Thymus (tissue), 11 donors: ENCODE data around the gene RUNX2. TPM values are rescaled to one million over a fixed set of nuclear protein-coding genes. Genes with fewer than 3 reads are reported as not detected.

ENCODE experiments used
- DNase-seq, 9 donors: peaks; one replicate each; pipeline ENCODE4 v3.0.0-alpha.2; 2013; ENCODE audit warnings: low spot score in 9 of 9, low read depth in 6 of 9, missing footprints in 1 of 9
- H3K27ac ChIP-seq, 2 donors: one replicate each; pipeline ENCODE4 v1.5.1; 2013; ENCODE audit warnings: control low read depth in 1 of 2, low read depth in 1 of 2, low read length in 1 of 2, mild to moderate bottlenecking in 1 of 2, moderate library complexity in 1 of 2
- H3K27me3 ChIP-seq, 2 donors: one replicate each; pipeline ENCODE4 v1.5.1; 2013; ENCODE audit warnings: low read length in 1 of 2; ENCODE audit not compliant: control insufficient read depth in 2 of 2, insufficient read depth in 1 of 2
- H3K36me3 ChIP-seq, 2 donors: one replicate each; pipeline ENCODE4 v1.5.1; 2013; ENCODE audit warnings: low read length in 1 of 2, mild to moderate bottlenecking in 1 of 2, moderate library complexity in 1 of 2; ENCODE audit not compliant: control insufficient read depth in 2 of 2, insufficient read depth in 2 of 2
- H3K4me1 ChIP-seq, 2 donors: one replicate each; pipeline ENCODE4 v1.5.1; 2013; ENCODE audit warnings: low read length in 2 of 2; ENCODE audit not compliant: control insufficient read depth in 2 of 2, insufficient read depth in 2 of 2
- H3K4me3 ChIP-seq, 2 donors: one replicate each; pipeline ENCODE4 v1.5.1; 2013; ENCODE audit warnings: low read length in 2 of 2, control low read depth in 1 of 2, mild to moderate bottlenecking in 1 of 2
- H3K9me3 ChIP-seq, 2 donors: one replicate each; pipeline ENCODE4 v1.5.1; 2013; ENCODE audit warnings: low read length in 1 of 2, mild to moderate bottlenecking in 1 of 2; ENCODE audit not compliant: control insufficient read depth in 2 of 2, insufficient read depth in 1 of 2
- WGBS: extraction: QIAGEN DNeasy Blood & Tissue Kit; methylation state at CpG from one replicate; pipeline ENCODE4 v1.1.7; 2013; 5-methylcytosine and 5-hydroxymethylcytosine counted together
- polyA plus RNA-seq: library from polyadenylated mRNA; stranded (reverse); fragments of 200-250 nt; gene quantifications from one replicate; pipeline ENCODE4 v1.2.3, GENCODE V29; 2013
- total RNA-seq: library from RNA; stranded (reverse); fragments of 120-200 nt; gene quantifications from one replicate; pipeline ENCODE4 v1.2.4, GENCODE V29; 2013
- donor health status: healthy.

Gene RUNX2
- total and polyA plus RNA-seq, 2 donors: 3.7 to 7.1 TPM

DNA sequence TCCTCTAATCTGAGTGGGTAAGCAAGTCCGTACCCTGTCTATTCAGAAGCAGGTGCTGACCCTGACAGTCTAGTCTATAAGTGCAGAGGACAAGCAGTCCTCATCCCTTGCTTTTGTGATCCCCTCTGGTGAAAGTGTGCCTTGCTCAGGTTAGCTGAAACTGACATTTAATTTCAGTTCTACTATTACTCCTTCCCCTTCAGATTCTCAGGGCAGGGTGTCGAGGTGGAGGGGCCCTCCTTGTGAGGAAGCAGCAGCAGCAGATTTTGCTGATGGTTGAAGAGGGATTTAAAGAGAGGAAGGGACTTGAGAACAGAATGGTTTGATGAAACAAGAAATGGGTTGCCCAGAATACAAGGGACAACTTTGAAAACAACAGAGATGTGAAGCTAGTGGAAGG, 378.2 kb downstream of the RUNX2 start:
- Histone ChIP-seq H3K9me3 (no peaks in the 10 kb centered on the region), H3K27ac (no peak overlapping the region), H3K4me3 (no peak overlapping the region), H3K4me1 (no peaks in the 10 kb centered on the region), H3K27me3 (no peaks in the 10 kb centered on the region), H3K36me3 (no peaks in the 10 kb centered on the region)
- 64% methylated on average over 2 of the region's 2 CpGs for WGBS
- no peak for DNase-seq

DNA sequence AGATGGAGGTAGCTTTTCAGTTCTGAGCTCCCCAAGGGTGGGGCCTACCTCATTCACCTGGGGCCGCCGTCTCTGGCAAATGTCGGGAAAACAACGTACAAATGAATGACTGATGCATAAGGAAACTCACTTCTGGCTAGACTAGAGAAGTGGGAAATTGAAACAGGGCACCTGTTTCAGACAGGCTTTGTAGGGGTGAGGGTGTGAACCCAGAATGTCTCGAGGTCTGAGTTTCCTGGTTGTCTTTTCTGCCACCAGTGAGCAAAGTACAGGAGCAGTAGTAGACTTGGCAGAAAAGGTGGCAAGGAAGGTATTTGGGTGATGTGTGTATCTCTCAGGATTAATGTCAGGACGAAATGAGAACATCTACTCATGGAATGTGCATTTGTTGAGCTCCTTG, 379.0 kb downstream of the RUNX2 start:
- H3K4me3 ChIP-seq: no peak overlapping the region
- WGBS: 90% methylated on average over 6 of the region's 6 CpGs
- no peak for DNase-seq
- H3K36me3 ChIP-seq: no peaks in the 10 kb centered on the region
- H3K27ac ChIP-seq: no peak overlapping the region
- no peaks in the 10 kb centered on the region for H3K4me1 ChIP-seq
- no peaks in the 10 kb centered on the region for H3K27me3 ChIP-seq
- no peaks in the 10 kb centered on the region for H3K9me3 ChIP-seq

DNA sequence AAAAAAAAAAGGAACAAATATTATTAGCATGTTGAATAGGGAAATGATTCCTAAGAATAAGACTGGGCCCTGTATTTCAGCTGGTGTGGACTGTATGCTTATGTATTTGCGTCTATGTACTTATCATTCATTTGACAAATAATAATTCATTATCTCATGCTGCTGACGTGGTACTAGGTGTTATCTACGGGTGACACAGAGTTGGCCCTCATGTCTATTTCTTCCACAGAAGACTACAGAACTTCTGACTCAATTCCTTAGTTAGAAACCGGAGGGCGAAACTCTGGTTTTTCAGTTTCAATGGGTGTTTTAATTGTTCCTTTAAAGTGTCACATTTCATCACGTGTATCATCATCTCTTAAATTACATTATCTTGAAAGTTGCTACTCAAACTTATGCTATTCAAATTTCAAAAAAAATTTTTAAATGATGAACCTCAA, 381.7 kb downstream of the RUNX2 start:
- Histone ChIP-seq H3K27me3 (no peaks in the 10 kb centered on the region), H3K36me3 (no peaks in the 10 kb centered on the region), H3K4me1 (peaks cover 0 to 6% of the 10 kb centered on the region in 2 donors), H3K4me3 (no peak overlapping the region), H3K9me3 (no peaks in the 10 kb centered on the region), H3K27ac (no peak overlapping the region)
- WGBS: 92% methylated on average over 6 of the region's 6 CpGs
- DNase-seq: no peak

DNA sequence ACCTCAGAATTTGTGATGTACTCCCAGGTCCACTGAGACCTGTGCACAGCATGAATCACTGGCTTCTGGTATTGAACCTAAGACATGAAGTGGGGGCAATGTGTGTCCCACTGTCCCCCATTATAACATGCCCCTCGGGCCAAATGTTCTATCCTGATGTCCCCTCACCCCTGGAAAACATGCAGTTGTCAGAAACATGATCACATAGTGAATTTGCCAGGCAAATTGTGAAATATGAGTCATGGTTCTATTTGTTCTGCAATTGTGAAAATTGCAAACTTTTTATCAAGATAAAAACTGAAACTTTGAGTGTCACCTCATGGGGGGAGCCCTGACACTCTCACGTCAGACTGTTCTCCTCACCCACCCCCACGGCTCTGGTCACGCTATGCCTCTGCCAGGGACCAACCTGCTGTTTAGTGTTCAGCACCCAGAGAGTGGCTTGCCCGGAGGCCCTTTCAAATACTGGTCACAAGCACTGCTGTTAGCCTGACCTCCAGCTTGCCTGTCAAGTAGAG, 382.2 kb downstream of the RUNX2 start:
- no peaks in the 10 kb centered on the region for H3K36me3 ChIP-seq
- H3K27me3 ChIP-seq: no peaks in the 10 kb centered on the region
- H3K9me3 ChIP-seq: no peaks in the 10 kb centered on the region
- H3K4me3 ChIP-seq: no peak overlapping the region
- no peak for DNase-seq
- no peak overlapping the region for H3K27ac ChIP-seq
- 86% methylated on average over 5 of the region's 5 CpGs for WGBS
- H3K4me1 ChIP-seq: peaks cover 0 to 8% of the 10 kb centered on the region in 2 donors

DNA sequence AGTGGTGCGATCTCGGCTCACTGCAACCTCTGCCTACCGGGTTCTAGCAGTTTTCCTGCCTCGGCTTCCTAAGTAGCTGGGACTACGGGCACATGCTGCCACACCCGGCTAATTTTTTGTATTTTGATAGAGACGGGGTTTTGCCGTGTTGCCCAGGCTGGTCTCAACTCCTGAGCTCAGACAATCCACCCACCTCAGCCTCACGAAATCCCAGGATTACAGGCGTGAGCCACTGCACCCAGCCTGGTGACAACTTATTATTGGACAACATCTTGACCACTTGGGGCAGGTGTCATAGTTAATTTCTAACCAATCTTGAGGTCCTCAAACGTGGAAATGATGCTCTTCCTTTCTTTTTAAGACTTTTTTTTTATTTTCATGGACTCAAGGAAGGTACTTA, 383.9 kb downstream of the RUNX2 start:
- Histone ChIP-seq H3K27ac (no peak overlapping the region), H3K4me1 (peaks cover 0 to 9% of the 10 kb centered on the region in 2 donors), H3K27me3 (no peaks in the 10 kb centered on the region), H3K9me3 (no peaks in the 10 kb centered on the region), H3K4me3 (no peak overlapping the region), H3K36me3 (no peaks in the 10 kb centered on the region)
- WGBS: 96% methylated on average over 11 of the region's 11 CpGs
- no peak for DNase-seq

DNA sequence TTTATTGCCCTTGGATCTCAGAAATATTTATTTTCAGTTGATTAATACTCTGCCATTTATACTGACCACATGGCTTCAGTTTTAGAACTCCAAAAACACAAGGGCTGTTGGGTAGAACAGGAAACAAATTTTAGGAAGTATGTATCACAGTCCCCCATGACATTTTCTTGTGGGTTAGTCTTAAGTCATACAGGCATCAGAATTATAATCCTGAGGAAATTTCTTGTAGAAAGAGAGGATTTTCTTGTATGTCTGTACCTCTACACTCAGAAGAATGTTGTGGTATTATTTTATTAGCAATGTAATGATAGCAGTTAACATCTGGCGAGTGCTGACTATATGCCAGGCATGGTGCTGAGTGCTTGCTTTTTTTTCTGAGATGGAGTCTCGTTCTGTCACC, 384.7 kb downstream of the RUNX2 start:
- Histone ChIP-seq H3K4me1 (peaks cover 0 to 9% of the 10 kb centered on the region in 2 donors), H3K27me3 (no peaks in the 10 kb centered on the region), H3K27ac (no peak overlapping the region), H3K4me3 (no peak overlapping the region), H3K9me3 (no peaks in the 10 kb centered on the region), H3K36me3 (no peaks in the 10 kb centered on the region)
- no peak for DNase-seq
- WGBS: over 99% methylated on average over 2 of the region's 2 CpGs

Other genes starting within 250 kb of the RUNX2 start
- gene SUPT3H, start 49.6 kb downstream of the RUNX2 start, total RNA-seq: 5.5 TPM
- gene SUPT3H, start 49.6 kb downstream of the RUNX2 start, polyA plus RNA-seq: 11.9 TPM